NCI-H1417 treated with DMSO at 0.1 percent for 48 hours (cell line): ENCODE measurements around the gene COIL.

Experiments
- DNase-seq: peaks from one replicate; lab custom pipeline; 2025; lab: John Stamatoyannopoulos, UW

The COIL gene

DNA sequence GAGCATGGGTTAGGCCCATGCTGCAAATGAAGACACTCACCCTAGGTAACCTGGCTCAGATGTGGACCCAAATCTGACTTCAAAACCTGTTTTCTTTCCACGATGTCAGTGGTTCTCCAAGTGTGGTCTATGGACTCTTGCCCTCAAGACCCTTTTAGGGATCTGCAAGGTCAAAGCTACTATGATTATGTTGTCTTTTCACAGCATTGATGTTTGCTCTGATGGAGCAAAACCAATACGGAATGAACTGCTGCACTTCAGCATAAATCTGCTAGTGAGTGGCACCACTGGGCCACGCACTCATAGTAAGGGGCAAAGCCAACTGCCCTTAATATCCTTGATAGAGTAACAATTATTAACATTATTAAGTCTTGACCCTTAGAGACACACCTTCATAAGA lies 25.4 kb downstream of the COIL start:
- DNase-seq, result no peak

DNA sequence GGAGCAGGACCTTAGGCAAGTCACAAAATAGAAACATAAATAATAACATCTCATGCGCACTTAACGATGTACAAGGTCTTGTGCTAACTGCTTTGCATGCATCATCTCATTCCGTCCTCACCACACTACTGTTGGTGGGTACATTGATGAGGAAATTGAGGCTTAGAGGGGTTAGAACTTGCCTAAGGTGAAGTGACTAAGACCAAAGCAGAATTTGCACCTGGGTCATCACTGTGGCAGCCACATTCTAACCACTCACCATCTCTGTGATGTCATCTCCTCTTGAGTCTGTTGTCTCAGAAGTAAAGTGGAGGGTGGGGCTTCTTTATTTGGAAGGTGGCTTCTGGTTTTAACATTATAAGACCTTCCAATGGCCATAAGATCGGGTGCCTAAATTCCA lies 26.6 kb downstream of the COIL start:
- DNase-seq, result no peak

DNA sequence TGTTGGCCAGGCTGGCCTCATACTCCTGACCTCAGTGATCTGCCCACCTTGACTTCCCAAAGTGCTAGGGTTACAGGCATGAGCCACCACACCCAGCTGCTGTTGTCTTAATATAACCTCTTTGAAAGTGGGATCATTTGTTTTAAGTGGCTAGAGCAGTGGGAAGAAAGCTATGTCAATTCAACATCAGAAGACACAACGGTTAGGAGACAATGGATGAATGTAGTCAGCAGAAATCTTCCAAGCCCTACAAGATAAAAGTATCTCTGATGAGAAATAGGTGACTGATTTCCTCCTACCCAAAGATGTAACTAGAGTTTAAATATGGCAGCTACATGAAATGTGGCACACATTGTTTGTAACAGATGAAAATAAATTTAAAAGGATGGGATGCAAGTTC lies 27.0 kb downstream of the COIL start:
- DNase-seq, result no peak

GRCh38 chr17:56933151-56933745 lies 27.6 kb downstream of the COIL start:
- no peak for DNase-seq

DNA sequence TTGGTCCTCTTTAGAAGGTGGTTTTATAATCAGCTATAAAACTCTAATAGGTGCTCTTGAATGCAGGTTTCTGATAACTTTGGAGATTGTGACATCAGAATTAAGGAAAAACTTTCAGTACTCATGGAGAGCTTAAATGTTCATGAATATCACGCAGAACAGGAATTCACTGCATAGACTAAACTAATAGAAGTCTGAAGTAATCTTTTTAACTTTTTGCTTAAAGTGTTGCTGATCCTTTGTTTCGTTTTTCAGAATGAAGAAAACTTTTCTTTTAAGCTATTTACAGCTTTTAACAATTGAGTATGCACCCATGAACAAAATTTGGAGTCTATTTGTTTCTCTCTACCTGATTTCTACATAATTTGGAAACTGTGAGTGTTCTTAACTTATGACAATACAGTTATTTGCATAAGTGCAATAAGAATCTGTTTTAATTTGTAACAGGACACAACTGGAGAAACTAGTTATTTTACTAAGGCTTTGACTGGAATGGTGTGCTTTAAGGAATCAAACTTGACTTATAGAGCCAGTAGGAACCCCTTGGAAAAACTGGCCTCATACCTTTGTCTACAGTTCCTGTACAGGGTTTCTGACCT lies 30.0 kb downstream of the COIL start:
- DNase-seq, result no peak

GRCh38 chr17:56929362-56929969 lies 31.4 kb downstream of the COIL start:
- DNase-seq, result no peak

- DNase-seq, result no peak
Observed at GRCh38 chr17:56928586-56928985, 32.3 kb downstream of the COIL start.

DNA sequence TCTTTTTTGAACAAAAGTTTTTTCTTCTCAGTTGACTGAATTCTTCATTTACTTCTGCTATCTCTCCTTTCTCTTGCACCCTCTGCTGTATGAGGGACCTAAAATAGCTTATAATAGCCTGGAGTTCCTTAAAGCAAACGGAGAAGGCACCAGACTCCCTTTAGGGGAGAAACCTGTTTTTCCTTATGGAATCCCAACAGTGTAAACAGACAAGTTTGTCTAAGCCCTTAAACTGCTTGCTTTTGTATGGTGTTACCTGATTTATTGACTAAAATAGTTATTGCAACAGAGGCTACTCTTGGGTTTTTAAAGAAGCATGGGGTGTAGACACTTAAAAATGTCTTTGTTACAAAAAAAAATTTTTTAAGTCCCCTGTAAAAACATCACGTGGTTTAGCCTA lies 34.1 kb downstream of the COIL start:
- DNase-seq, result no peak

- no peak for DNase-seq
Observed at GRCh38 chr17:56926270-56926669, 34.6 kb downstream of the COIL start.

- no peak for DNase-seq
Observed at GRCh38 chr17:56925088-56925487, 35.8 kb downstream of the COIL start.

DNA sequence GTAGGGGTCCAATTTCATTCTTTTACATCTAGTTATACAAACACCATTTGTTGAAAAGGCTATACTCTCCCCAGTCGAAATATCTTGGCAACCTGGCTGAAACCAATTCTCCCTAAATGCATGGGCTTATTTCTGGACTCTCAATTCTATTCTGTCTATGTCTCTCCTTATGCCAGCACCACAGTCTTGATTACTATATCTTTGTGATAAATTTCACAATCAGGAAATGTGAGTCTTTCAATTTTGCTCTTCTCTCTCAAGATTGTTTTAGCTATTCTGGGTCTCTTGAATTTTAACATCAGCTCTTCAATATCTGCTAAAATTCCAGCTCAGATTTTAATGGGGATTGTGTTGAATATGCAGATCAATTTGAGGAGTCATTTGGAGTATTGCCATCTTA lies 41.1 kb downstream of the COIL start:
- no peak for DNase-seq

GRCh38 chr17:56918916-56919315 lies 41.9 kb downstream of the COIL start:
- no peak for DNase-seq

GRCh38 chr17:56917559-56918296 lies 43.1 kb downstream of the COIL start:
- no peak for DNase-seq

GRCh38 chr17:56914581-56915273 lies 46.1 kb downstream of the COIL start:
- DNase-seq, result no peak

DNA sequence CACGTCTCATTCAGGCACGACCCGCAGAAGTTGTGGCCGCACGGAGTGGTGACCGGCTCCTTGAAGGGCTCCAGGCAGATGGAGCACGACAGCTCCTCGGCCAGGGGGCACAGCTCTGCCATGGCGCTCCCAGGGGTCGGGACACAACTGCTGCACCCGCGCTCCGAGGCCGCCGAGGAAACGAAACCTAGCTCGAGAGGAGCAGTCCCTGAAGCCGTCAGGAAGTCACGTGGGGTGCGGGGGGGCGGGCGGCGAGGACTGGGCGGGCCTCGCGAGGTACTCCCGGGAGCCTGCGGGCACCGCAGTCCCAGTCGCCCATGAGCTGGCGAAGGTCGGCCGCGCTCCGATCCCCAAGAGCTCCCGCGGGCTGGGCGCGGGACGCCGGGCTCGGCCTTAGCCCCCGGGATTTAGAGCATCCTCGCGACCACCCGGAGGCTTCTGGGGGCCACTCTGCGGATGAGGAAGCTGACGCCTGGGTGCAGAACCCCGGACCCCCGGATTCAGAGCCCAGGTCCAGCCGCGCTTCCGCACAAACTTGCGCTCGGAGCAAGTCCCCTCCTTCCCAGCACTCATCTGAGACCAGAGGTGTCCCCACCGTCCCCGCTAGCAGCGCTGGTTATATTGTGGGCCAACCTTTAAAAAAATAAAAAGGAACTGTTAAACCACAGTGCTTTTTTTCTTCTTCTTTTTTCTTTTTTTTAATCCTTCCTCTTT lies 46.8 kb downstream of the COIL start, which contains the start of gene TRIM25:
TSS of gene TRIM25 (minus strand) at position 183 of the 714 bp plus-strand sequence. CDS start at position 122, 61 bp downstream.
- peak; percentile 15 for DNase-seq

DNA sequence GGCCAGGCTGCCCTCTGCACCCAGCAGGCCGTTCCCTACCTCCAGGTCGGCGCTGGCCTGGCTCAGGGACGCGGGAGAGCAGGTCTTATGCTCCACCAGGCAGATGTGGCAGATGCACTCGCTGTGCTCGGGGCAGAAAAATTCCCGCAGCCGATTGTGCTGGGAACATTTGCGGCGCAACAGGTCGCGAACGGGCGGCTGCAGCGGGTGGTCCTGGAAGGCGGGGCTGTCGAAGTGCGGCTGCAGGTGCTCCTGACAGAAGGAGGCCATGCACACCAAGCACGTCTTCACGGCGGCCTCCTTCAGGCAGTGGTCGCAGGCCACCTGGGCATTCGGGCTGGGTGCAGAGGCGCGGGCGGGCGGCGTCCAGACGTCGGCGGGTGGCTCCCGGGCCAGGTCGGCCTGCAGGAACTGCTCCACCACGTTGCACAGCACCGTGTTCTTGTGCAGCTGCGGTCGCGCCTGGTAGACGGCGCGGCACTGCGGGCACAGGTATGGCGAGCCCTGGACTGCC lies 47.4 kb downstream of the COIL start:
- no peak for DNase-seq

DNA sequence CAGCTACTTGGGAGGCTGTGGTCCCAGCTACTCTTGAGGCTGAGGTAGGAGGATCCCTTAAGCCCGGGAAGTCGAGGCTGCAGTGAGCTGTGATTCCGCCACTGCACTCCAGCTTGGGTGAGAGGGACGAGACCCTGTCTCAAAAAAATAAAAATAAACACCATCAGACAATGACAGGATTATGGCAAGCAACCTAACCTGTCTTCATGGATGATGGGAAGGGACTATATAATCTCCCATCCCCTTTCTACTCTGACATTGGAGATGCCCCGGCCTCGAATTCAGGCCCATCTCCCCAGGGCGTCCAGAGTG lies 47.9 kb downstream of the COIL start:
- DNase-seq, result no peak

DNA sequence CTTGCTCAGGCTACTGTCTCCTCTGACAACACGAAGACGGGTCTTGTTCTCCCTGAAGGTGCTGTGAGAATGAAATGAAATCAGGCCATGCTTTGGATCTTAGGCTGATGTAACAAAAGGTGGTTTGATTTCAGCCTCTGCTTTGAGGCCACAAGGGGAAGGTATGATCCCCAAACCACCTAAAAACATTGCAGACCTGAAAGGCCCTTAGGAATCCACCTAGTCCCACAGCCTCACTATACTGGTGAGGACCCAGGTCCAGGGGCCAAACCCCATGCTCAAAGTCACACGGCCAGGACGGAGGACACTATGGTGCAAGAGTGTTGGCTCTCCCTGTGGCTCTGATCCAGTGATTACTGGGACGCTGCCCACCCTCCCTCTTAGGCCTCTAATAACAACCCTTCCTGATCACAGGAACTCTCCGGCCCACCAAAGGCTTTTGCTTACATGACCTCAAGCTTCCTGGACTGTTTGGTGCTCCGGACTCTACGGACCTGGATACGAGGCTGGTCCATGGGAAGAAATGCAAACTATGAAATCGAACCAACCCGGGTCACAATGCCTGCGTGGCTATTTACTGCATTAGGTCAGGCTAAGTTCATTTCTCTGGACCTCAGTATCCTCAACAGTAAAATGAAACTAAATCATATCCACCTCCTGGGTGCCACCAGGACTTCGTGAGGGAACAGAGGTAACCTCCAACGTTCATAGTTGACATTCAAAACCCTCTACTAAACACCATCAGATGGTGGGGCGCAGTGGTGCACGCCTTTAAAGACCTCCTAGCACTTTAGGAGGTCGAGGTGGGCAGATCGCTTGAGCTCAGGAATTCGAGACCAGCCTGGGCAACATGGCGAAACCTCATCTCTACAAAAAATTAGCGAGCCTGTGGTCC lies 48.5 kb downstream of the COIL start:
- no peak for DNase-seq

DNA sequence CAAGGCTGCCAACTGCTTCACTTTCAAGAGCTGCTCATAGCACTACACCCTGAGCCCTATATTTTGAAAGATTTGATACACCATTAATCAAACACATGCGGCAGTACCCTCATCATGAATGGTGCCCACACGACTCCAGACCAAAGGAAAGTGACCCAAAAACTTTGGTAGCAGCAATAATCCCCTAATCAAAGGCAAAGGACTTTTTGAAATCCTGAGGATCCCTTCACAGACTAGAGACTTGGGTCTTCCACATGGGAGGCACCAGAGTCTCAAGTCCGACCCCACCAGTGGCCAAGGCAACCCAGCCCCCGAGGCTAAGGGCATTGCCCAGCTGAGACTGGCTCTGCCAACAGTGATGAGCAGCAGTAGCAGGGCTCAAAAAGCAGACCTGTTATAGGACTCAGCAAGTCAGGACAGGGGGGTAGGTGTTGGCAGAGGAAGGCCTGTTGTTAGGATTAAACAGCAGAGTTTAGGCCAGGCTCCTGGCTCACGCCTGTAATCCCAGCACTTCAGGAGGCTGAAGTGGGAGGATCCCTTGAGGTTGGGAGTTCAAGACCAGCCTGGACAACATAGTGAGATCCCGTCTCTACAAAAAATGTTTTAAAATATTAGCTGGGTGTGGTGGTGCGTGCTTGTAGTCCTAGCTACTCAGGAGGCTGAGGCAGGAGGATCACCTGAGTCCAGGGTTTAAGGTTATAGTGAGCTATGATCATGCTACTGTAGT lies 50.2 kb downstream of the COIL start:
- DNase-seq, result no peak
